OCI-LY1 (cell line): ENCODE results near the gene TRPM3.

Experiments
- H2AFZ ChIP-seq: fragments of 200-600 bp; sonication (generic), shearing (Covaris generic); 2 replicates; pipeline ENCODE4 v1.6.0; 2014; ENCODE audit warnings: antibody characterized with exemption, mild to moderate bottlenecking, low read length
- H3F3A ChIP-seq: fragments of 200-600 bp; sonication (generic), shearing (Covaris generic); 2 replicates; pipeline ENCODE4 v1.6.0; 2014; ENCODE audit warnings: mild to moderate bottlenecking, antibody characterized with exemption, low read length, moderate library complexity; ENCODE audit not compliant: insufficient read depth
- H3K27ac ChIP-seq: fragments of 200-600 bp; sonication (generic); 2 replicates; pipeline ENCODE4 v1.5.1; 2014; ENCODE audit warnings: low read length, mixed run types, mild to moderate bottlenecking, low read depth; ENCODE audit not compliant: poor library complexity, severe bottlenecking
- H3K27me3 ChIP-seq: fragments of 200-600 bp; sonication (generic); 2 replicates; pipeline ENCODE4 v1.6.0; 2014; ENCODE audit warnings: antibody characterized with exemption, mild to moderate bottlenecking, low read length, moderate library complexity; ENCODE audit not compliant: insufficient read depth
- H3K36me3 ChIP-seq: fragments of 200-600 bp; sonication (generic); 2 replicates; pipeline ENCODE4 v1.6.1; 2014; ENCODE audit warnings: mild to moderate bottlenecking, antibody characterized with exemption, low read length, moderate library complexity, mixed read lengths; ENCODE audit not compliant: insufficient read depth
- H3K4me1 ChIP-seq: fragments of 200-600 bp; sonication (generic); 2 replicates; pipeline ENCODE4 v1.5.1; 2014; ENCODE audit warnings: mild to moderate bottlenecking, low read length, moderate library complexity; ENCODE audit not compliant: insufficient read depth, severe bottlenecking
- H3K4me2 ChIP-seq: fragments of 200-600 bp; sonication (generic), shearing (Covaris generic); 2 replicates; pipeline ENCODE4 v1.6.1; 2014; ENCODE audit warnings: low read length
- H3K4me3 ChIP-seq: fragments of 200-600 bp; sonication (generic); 2 replicates; pipeline ENCODE4 v1.5.1; 2014; ENCODE audit warnings: low read length, low read depth, mild to moderate bottlenecking, mixed read lengths; ENCODE audit not compliant: poor library complexity, severe bottlenecking
- H3K79me2 ChIP-seq: fragments of 200-600 bp; shearing (Covaris generic); 2 replicates; pipeline ENCODE4 v1.6.1; 2016; ENCODE audit warnings: mixed run types, low read length, mixed read lengths; ENCODE audit not compliant: insufficient read depth
- H3K9ac ChIP-seq: fragments of 200-600 bp; sonication (generic), shearing (Covaris generic); 2 replicates; pipeline ENCODE4 v1.6.1; 2014; ENCODE audit warnings: mild to moderate bottlenecking, low read length, mixed read lengths
- H3K9me2 ChIP-seq: fragments of 200-600 bp; sonication (generic), shearing (Covaris generic); 2 replicates; pipeline ENCODE4 v1.6.1; 2014; ENCODE audit warnings: low read depth, mild to moderate bottlenecking, low read length, mixed read lengths
- H3K9me3 ChIP-seq: fragments of 200-600 bp; shearing (Covaris generic); 2 replicates; pipeline ENCODE4 v1.6.1; 2014; ENCODE audit warnings: low read length, mixed read lengths
- H4K20me1 ChIP-seq: fragments of 200-600 bp; sonication (generic), shearing (Covaris generic); 2 replicates; pipeline ENCODE4 v1.6.0; 2016; ENCODE audit warnings: mild to moderate bottlenecking, low read length; ENCODE audit not compliant: insufficient read depth
- CTCF ChIP-seq: fragments of 200-600 bp; sonication (generic), shearing (Covaris generic); IDR thresholded peaks from 2 replicates; pipeline ENCODE4 v1.5.1; 2017; ENCODE audit warnings: mild to moderate bottlenecking, antibody characterized with exemption, low read length, moderate library complexity, mixed read lengths
- EZH2 ChIP-seq: fragments of 200-600 bp; sonication (generic), shearing (Covaris generic); IDR thresholded peaks from 2 replicates; pipeline ENCODE4 v1.8.0; 2017; ENCODE audit warnings: borderline replicate concordance, mixed run types, mild to moderate bottlenecking, antibody characterized with exemption, low read length, moderate library complexity, mixed read lengths

TRPM3 gene

GRCh38 chr9:70814597-70814996, 306.8 kb downstream of the TRPM3 start:
- H3F3A ChIP-seq: no peaks in the 10 kb centered on the region
- H3K9me3 ChIP-seq: no peaks in the 10 kb centered on the region
- H2AFZ ChIP-seq: no peak overlapping the region
- no peaks in the 10 kb centered on the region for H3K36me3 ChIP-seq
- H3K4me2 ChIP-seq: no peak overlapping the region
- no peaks in the 10 kb centered on the region for H3K27me3 ChIP-seq
- H3K79me2 ChIP-seq: no peaks in the 10 kb centered on the region
- H4K20me1 ChIP-seq: no peaks in the 10 kb centered on the region
- H3K27ac ChIP-seq: no peak overlapping the region
- H3K4me3 ChIP-seq: no peak overlapping the region
- H3K9me2 ChIP-seq: no peaks in the 10 kb centered on the region
- TF ChIP-seq CTCF: no peak
- no peak for TF ChIP-seq EZH2
- H3K9ac ChIP-seq: no peak overlapping the region
- no peaks in the 10 kb centered on the region for H3K4me1 ChIP-seq

- H3K9me2 ChIP-seq: no peaks in the 10 kb centered on the region
- no peak overlapping the region for H3K4me3 ChIP-seq
- no peaks in the 10 kb centered on the region for H3K9me3 ChIP-seq
- no peak overlapping the region for H3K4me2 ChIP-seq
- TF ChIP-seq EZH2 (no peak), CTCF (no peak)
- no peaks in the 10 kb centered on the region for H3K4me1 ChIP-seq
- H4K20me1 ChIP-seq: no peaks in the 10 kb centered on the region
- H3K36me3 ChIP-seq: no peaks in the 10 kb centered on the region
- no peak overlapping the region for H3K27ac ChIP-seq
- no peaks in the 10 kb centered on the region for H3F3A ChIP-seq
- H2AFZ ChIP-seq: no peak overlapping the region
- H3K27me3 ChIP-seq: no peaks in the 10 kb centered on the region
- H3K9ac ChIP-seq: no peak overlapping the region
- H3K79me2 ChIP-seq: no peaks in the 10 kb centered on the region
Measured at GRCh38 chr9:70813141-70813540, 308.3 kb downstream of the TRPM3 start.

- Histone ChIP-seq H3K9ac (no peak overlapping the region), H3K27ac (no peak overlapping the region), H3K9me2 (no peaks in the 10 kb centered on the region), H3K4me3 (no peak overlapping the region), H3K79me2 (no peaks in the 10 kb centered on the region), H3K36me3 (no peaks in the 10 kb centered on the region), H3F3A (no peaks in the 10 kb centered on the region), H3K9me3 (no peaks in the 10 kb centered on the region), H2AFZ (no peak overlapping the region), H3K27me3 (no peaks in the 10 kb centered on the region), H3K4me2 (no peak overlapping the region), H4K20me1 (no peaks in the 10 kb centered on the region), H3K4me1 (no peaks in the 10 kb centered on the region)
- no peak for TF ChIP-seq EZH2
- TF ChIP-seq CTCF: no peak
Measured at GRCh38 chr9:70811638-70812037, 309.8 kb downstream of the TRPM3 start.
